HL-60 (cell line): Measurements from ENCODE around the gene AKAP6.

ENCODE experiments used
- DNase-seq, 2 experiments: peaks; one replicate each; pipeline ENCODE4 v3.0.0-alpha.2; 2010 to 2020; ENCODE audit warnings: low read depth in 1 of 2, low spot score in 1 of 2
- H3K27ac ChIP-seq: fragments of 250-450 bp; sonication (Bioruptor Pico); replicated peaks from 2 replicates; pipeline ENCODE4 v1.5.1; 2020; ENCODE audit warnings: mild to moderate bottlenecking, moderate library complexity
- H3K27me3 ChIP-seq: fragments of 250-450 bp; sonication (Bioruptor Pico); 2 replicates; pipeline ENCODE4 v1.5.1; 2021; ENCODE audit warnings: mild to moderate bottlenecking, moderate library complexity; ENCODE audit not compliant: insufficient read depth, poor library complexity, severe bottlenecking
- H3K4me3 ChIP-seq: replicated peaks from 2 replicates; pipeline ENCODE4 v1.5.1; 2011; ENCODE audit warnings: mild to moderate bottlenecking, control low read depth, low read length; ENCODE audit not compliant: insufficient read depth
- CTCF ChIP-seq: IDR thresholded peaks from one replicate; pipeline ENCODE4 v1.5.1; 2011; ENCODE audit warnings: low read length, control low read depth, inconsistent platforms; ENCODE audit not compliant: insufficient read depth
- GABPA ChIP-seq: IDR thresholded peaks from 2 replicates; pipeline ENCODE4 v1.6.1; 2012; ENCODE audit warnings: low read depth
- POLR2AphosphoS5 ChIP-seq: IDR thresholded peaks from 2 replicates; pipeline ENCODE4 v1.6.1; 2012; ENCODE audit warnings: low read depth
- REST ChIP-seq: IDR thresholded peaks from 2 replicates; pipeline ENCODE4 v1.6.1; 2012; ENCODE audit warnings: low read depth; ENCODE audit not compliant: insufficient replicate concordance
- SPI1 ChIP-seq: IDR thresholded peaks from 2 replicates; pipeline ENCODE4 v1.6.1; 2012; ENCODE audit warnings: low read depth, mild to moderate bottlenecking, borderline replicate concordance

Gene AKAP6

GRCh38 chr14:32682214-32682613 lies 353.1 kb downstream of the AKAP6 start:
- no peak for TF ChIP-seq POLR2AphosphoS5
- no peak for TF ChIP-seq SPI1
- TF ChIP-seq REST, result no peak
- no peak for TF ChIP-seq CTCF
- no peak for TF ChIP-seq GABPA
- no peak for DNase-seq
- H3K4me3 ChIP-seq, result no peak overlapping the region
- no peak overlapping the region for H3K27ac ChIP-seq
- no peaks in the 10 kb centered on the region for H3K27me3 ChIP-seq

GRCh38 chr14:32683679-32684078 lies 354.6 kb downstream of the AKAP6 start:
- TF ChIP-seq GABPA, result no peak
- no peak for TF ChIP-seq POLR2AphosphoS5
- no peak for TF ChIP-seq CTCF
- no peak for TF ChIP-seq SPI1
- no peak for TF ChIP-seq REST

GRCh38 chr14:32688941-32689340 lies 359.8 kb downstream of the AKAP6 start:
- no peak for TF ChIP-seq POLR2AphosphoS5
- TF ChIP-seq SPI1, result no peak
- no peak for TF ChIP-seq REST
- TF ChIP-seq GABPA, result no peak
- TF ChIP-seq CTCF, result no peak
- DNase-seq, result no peak
- Histone ChIP-seq H3K27ac (no peak overlapping the region), H3K4me3 (no peak overlapping the region), H3K27me3 (no peaks in the 10 kb centered on the region)

More at GRCh38 chr14:32683679-32684078, 354.6 kb downstream of the AKAP6 start:
- no peak overlapping the region for H3K4me3 ChIP-seq
- H3K27ac ChIP-seq, result no peak overlapping the region
- no peaks in the 10 kb centered on the region for H3K27me3 ChIP-seq
- no peak for DNase-seq
